NT2/D1 (cell line): ENCODE measurements around the gene CCSER2.

ENCODE experiments used
- SUZ12 ChIP-seq: IDR thresholded peaks from 2 replicates; pipeline ENCODE4 v1.6.1; 2011; ENCODE audit not compliant: insufficient read length, insufficient read depth; ENCODE audit errors: extremely low read depth
- YY1 ChIP-seq: IDR thresholded peaks from 2 replicates; pipeline ENCODE4 v1.6.1; 2011; ENCODE audit not compliant: insufficient read length, insufficient read depth
- ZNF274 ChIP-seq: IDR thresholded peaks from 2 replicates; pipeline ENCODE4 v1.6.1; 2011; ENCODE audit warnings: mild to moderate bottlenecking, low read depth, low read length

- TF ChIP-seq ZNF274 (no peak), YY1 (no peak), SUZ12 (no peak)
Observed at GRCh38 chr10:84432891-84433290, 104.5 kb downstream of the CCSER2 start.
